ENCODE results near the gene DMRTB1. TPM values are rescaled to one million over a fixed set of nuclear protein-coding genes. Genes with fewer than 3 reads are reported as not detected.
"Not testable (repeated sequence)": the region's sequence is repeated elsewhere in the genome, so short reads cannot be mapped to it uniquely, and the experiment has no call there.

DMRTB1 gene
- total and polyA plus RNA-seq, 7 donors, result not detected

DNA sequence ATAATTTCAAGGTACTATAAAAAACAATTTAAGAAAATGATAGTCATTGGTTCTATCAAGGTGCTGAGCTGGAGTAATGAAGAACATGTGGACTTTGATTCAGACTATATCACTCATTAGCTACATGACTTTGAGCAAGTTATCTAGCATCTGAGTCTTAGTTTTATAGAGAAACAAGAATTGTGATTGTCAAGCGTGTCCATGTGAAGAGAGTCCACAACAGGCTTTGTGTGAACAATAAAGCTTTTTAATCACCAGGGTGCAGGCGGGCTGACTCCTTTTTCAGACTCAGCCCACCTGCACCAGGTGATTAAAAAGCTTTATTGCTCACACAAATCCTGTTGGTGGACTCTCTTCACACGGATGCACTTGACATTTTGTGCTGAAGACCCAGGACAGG is 26.6 kb upstream of the DMRTB1 start:
- no peaks in the 10 kb centered on the region for H3K36me3 ChIP-seq (ENCODE audit: insufficient read depth in 1 of 2, low read depth in 1 of 2)
- H3K9me3 ChIP-seq, result no peaks in the 10 kb centered on the region
- 71 to 86% (median 75%) methylated on average over 3 of the region's 3 CpGs for whole genome bisulfite sequencing, 3 donors
- H3K4me3 ChIP-seq, result no peak overlapping the region
- ATAC-seq (no peak), DNase-seq (no peak)
- no peak overlapping the region for H3K27ac ChIP-seq
- H3K27me3 ChIP-seq (ENCODE audit: insufficient read depth in 3 of 3, low read length in 2 of 3), result peaks cover 0 to 6% (median 0%) of the 10 kb centered on the region in 3 donors
- TF ChIP-seq, protein P1, sequence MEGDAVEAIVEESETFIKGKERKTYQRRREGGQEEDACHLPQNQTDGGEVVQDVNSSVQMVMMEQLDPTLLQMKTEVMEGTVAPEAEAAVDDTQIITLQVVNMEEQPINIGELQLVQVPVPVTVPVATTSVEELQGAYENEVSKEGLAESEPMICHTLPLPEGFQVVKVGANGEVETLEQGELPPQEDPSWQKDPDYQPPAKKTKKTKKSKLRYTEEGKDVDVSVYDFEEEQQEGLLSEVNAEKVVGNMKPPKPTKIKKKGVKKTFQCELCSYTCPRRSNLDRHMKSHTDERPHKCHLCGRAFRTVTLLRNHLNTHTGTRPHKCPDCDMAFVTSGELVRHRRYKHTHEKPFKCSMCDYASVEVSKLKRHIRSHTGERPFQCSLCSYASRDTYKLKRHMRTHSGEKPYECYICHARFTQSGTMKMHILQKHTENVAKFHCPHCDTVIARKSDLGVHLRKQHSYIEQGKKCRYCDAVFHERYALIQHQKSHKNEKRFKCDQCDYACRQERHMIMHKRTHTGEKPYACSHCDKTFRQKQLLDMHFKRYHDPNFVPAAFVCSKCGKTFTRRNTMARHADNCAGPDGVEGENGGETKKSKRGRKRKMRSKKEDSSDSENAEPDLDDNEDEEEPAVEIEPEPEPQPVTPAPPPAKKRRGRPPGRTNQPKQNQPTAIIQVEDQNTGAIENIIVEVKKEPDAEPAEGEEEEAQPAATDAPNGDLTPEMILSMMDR (IDR thresholded peaks at IDR 0.05), result no peak
- H3K4me1 ChIP-seq, result no peaks in the 10 kb centered on the region
- intact Hi-C loops (cut with DNase I), result no loop called here

DNA sequence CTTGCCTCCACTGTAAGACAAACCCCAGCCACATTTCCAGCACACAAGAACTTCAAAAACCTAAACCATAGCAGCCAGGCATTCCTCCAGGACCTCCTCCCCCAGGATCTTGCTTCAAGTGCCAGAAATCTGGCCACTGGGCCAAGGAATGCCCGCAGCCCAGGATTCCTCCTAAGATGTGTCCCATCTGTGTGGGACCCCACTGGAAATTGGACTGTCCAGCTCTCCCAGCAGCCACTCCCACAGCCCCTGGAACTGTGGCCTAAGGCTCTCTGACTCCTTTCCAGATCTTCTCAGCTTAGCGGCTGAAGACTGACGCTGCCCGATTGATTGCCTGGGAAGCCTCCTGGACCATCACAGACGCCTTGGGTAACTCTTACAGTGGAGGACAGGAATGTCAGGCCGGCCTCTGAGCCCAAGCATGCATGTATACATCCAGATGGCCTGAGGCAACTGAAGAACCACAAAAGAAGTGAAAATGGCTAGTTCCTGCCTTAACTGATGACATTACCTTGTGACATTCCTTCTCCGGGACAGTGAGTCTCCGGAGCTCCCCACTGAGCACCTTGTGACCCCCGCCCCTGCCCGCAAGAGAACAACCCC is 24.7 kb upstream of the DMRTB1 start:
- H3K4me1 ChIP-seq; H3K9me3 ChIP-seq; ATAC-seq; DNase-seq; H3K36me3 ChIP-seq (ENCODE audit: insufficient read depth in 1 of 2, low read depth in 1 of 2); H3K4me3 ChIP-seq; H3K27me3 ChIP-seq (ENCODE audit: insufficient read depth in 3 of 3, low read length in 2 of 3); H3K27ac ChIP-seq; intact Hi-C loops (cut with DNase I): not testable (repeated sequence)
- 87 to 93% (median 90%) methylated on average over 10 of the region's 10 CpGs for WGBS, 3 donors

DNA sequence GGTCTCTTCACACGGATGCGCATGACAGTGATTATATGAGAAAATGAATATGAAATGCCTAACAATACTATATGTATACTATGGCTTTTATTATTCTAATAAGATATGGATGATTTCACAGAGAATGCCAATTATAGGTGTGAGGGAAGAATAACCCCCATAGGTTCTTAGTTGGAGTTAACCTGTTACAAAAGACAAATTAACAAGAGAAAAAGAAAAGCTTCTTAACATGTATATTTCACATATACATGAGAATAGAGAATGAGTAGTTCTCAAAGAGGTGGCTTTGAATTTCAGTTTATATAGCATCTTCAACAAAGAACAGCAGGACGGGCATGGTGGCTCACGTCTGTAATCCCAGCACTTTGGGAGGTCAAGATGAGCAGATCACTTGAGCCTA is 24.0 kb upstream of the DMRTB1 start:
- Histone ChIP-seq H3K4me3 (no peak overlapping the region), H3K36me3 (ENCODE audit: insufficient read depth in 1 of 2, low read depth in 1 of 2) (no peaks in the 10 kb centered on the region), H3K27me3 (ENCODE audit: insufficient read depth in 3 of 3, low read length in 2 of 3) (peaks cover 0 to 6% (median 0%) of the 10 kb centered on the region in 3 donors), H3K9me3 (no peaks in the 10 kb centered on the region), H3K27ac (no peak overlapping the region), H3K4me1 (no peaks in the 10 kb centered on the region)
- intact Hi-C loops (cut with DNase I), result no loop called here
- TF ChIP-seq, protein P1 (IDR thresholded peaks at IDR 0.05), result no peak
- WGBS, 3 donors, result 83 to 88% (median 83%) methylated on average over 4 of the region's 4 CpGs
- DNase-seq (no peak), ATAC-seq (no peak)

DNA sequence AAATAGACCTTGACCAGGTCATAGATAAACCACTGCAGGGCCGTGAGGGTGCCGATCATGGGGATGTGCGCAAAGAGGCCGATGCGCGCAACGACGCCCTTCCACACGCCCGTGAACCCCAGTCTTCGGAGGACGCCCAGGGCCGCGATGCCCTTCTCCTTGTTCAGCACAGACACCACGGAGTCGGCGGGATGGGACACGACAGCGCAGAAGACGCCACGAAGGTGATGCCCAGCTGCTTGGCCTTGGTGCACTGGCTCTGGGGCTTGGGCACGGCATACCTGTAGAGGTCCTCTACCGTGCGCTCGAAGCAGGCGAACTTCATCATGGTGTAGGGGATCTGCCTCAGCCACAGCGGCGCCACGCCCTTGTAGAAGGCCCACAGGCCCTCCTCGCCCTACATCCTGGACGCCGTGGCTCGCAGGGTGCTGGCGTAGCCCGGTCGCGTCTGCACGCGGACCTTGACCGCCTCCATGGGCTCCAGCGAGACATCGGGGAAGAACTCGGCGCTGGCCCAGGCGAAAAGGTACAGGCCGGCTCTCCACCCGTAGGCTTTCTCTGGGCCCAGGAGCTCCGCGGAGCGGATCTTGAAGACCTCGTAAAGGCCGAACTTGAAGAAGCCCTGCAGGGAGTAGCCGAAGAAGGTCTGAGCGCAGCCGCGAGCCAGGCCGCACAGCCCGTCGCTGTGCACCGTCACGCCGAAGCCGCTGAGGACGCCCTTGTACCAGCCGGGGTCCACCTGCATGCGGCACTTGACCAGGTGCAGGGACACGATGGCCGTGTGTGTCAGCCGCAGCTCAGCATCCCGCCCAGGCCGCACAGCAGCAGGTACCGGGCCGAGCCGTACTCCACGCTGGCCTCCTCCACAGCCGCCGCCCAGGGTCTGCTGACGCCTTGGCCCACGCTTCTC is 20.5 kb upstream of the DMRTB1 start:
- intact Hi-C loops (cut with DNase I), result no loop called here
- Histone ChIP-seq H3K27ac (no peak overlapping the region), H3K4me3 (no peak overlapping the region), H3K27me3 (ENCODE audit: insufficient read depth in 3 of 3, low read length in 2 of 3) (peaks cover 0 to 1% (median 0%) of the 10 kb centered on the region in 3 donors), H3K9me3 (no peaks in the 10 kb centered on the region), H3K36me3 (ENCODE audit: insufficient read depth in 1 of 2, low read depth in 1 of 2) (no peaks in the 10 kb centered on the region), H3K4me1 (no peaks in the 10 kb centered on the region)
- DNase-seq (no peak), ATAC-seq (no peak)
- whole genome bisulfite sequencing, 3 donors, result 98% methylated on average over 79 of the region's 79 CpGs
- TF ChIP-seq, protein P1 (IDR thresholded peaks at IDR 0.05), result no peak
